GM18507 (cell line): Measurements from ENCODE around the gene SLC22A15.
"Not testable (repeated sequence)": the region's sequence is repeated elsewhere in the genome, so short reads cannot be mapped to it uniquely, and the experiment has no call there.

Experiments
- DNase-seq: peaks from one replicate; pipeline ENCODE4 v3.0.0; 2011; ENCODE audit warnings: low read depth; ENCODE audit not compliant: insufficient read length; ENCODE audit errors: extremely low spot score
- FAIRE-seq: peaks from 2 replicates; lab custom pipeline; 2011; peaks lifted over from hg19 to GRCh38; lab: Jason Lieb, UNC

Gene SLC22A15

GRCh38 chr1:115976062-115976920 is at the start of gene SLC22A15:
SLC22A15 (plus strand) TSS chr1:115976513; CDS start chr1:115976628, 115 bp downstream.
- FAIRE-seq (no peak), DNase-seq (peak; percentile 28)

DNA sequence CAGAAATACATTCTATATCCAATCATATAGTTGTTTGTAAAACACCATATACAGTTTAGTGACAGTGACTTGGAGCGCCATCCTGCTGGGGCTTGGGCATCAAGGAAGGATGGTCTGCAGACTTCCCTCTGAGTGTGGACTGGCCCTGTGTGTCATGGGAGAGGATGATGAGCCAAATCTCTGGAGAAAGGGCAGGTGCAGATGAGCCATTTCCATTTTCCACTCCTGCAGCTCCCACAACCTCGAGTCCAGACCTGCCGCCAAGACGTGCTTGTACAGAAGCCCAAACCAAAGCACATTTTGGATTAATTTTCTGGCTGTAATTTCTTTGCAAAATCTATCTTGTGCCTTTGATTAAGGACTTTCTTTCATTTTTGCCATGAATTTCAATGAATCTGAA is 48.3 kb upstream of the SLC22A15 start:
- FAIRE-seq (no peak), DNase-seq (no peak)

DNA sequence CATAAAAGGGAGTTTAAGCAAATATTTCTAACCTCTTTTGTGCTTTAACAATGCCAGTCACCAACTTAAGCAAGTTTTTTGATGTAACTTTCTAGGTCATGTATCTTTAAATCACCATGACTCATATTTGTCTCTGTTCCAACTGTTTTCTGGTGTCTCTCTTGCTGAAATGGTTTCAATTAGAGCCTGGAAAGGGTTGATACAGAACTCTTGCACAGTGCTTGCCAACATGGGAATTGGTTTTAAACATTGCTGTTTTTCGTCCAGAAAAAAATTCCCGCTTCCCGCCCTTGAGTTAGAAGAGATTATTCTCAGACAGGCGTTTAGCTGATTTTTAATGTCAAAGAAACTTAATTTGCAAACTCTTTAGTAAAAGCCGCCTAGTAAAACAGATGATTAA is 46.4 kb upstream of the SLC22A15 start:
- no peak for FAIRE-seq
- no peak for DNase-seq

- DNase-seq: no peak
These were observed 42.7 kb upstream of the SLC22A15 start for GRCh38 chr1:115933625-115934024.

DNA sequence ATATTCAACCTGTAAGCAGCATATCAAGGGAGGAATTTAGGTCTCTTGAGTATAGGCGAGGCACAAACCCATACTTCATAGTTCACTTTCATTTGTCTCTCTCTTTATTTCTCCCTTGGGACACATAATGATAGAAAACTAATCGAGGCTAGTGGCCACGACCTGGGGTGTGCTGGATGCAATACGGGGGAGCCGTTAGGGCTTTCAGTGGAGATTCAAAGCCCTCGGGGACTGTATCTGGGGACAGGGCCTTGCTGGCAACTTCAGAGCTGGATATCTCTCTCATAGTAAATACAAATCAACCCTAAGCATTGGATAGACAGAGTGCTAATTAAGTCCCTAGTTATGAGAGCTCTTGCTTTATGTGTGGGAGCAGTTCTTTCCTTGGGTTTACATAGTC is 36.9 kb upstream of the SLC22A15 start:
- DNase-seq (no peak), FAIRE-seq (no peak)

More at GRCh38 chr1:115933625-115934024, 42.7 kb upstream of the SLC22A15 start:
- no peak for FAIRE-seq

- no peak for DNase-seq
- FAIRE-seq: no peak
These were observed 30.2 kb upstream of the SLC22A15 start for GRCh38 chr1:115946116-115946515.

GRCh38 chr1:115949156-115949555 is 27.2 kb upstream of the SLC22A15 start:
- FAIRE-seq: no peak
- no peak for DNase-seq

GRCh38 chr1:115951560-115951959 is 24.8 kb upstream of the SLC22A15 start:
- no peak for DNase-seq
- peak; percentile 29 for FAIRE-seq

DNA sequence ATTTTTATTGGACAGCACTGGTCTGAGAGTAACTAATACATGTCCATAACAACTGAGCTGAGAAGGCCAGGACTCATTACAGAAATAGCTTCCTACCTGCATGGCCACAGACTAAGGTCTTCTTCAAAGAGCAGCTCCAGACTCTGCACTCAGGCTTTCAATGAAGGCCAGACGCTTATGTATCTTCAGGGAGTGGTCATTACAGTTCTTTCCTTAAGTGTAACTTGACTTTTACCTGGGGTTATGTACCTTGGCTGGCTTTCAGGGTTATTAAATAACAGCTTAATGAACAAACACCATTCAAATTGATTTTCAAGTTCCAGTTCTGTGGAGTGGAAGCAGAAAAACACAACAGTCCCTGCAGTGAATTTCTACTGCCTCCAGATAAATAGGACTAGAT is 23.8 kb upstream of the SLC22A15 start:
- no peak for FAIRE-seq
- DNase-seq: no peak

- DNase-seq (no peak), FAIRE-seq (no peak)
These were observed 23.1 kb upstream of the SLC22A15 start for GRCh38 chr1:115953180-115953579.

DNA sequence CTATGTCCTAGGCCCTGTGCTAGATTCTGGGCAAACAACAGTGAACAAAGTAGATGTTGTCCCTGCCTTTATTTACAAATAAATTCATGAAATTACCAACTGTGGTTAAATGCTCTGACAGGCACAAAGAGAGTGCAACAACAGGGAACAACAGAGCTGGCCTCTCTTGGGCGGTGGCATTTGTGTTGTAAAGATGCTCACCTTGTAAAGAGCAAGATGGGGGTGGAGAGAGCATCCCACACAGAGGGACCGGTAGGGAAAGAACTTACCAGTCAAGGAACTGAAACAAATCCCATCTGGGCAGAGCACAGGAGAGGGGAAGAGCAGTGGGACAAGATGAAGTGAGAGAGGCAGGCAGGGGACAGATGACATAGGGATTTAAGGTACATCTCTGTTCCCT is 21.6 kb upstream of the SLC22A15 start:
- no peak for FAIRE-seq
- no peak for DNase-seq

- DNase-seq (no peak), FAIRE-seq (no peak)
These were observed 21.1 kb upstream of the SLC22A15 start for GRCh38 chr1:115955228-115955627.

- no peak for FAIRE-seq
- no peak for DNase-seq
These were observed 17.4 kb upstream of the SLC22A15 start for GRCh38 chr1:115958866-115959265.

DNA sequence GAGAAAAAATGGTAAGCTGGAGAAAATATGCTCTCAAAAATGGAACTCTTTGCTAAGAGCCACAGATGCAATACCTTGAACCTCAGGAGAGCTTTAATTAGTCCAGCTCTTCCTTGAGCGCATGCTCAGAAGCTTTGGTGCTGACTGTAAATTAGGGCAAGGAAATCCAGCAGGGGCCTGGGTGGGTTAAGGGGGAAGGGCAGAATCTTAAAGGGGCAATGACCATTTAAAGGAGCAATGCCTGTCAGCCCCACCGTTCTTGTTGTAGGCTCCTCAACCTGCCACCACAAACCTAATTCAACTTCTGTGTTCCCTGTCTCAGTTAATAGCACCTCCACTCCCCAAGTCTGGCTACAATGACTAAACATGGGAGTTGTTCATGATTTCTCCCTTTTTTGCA is 6.8 kb upstream of the SLC22A15 start:
- FAIRE-seq: no peak
- DNase-seq: no peak

GRCh38 chr1:115971778-115972177 is 4.5 kb upstream of the SLC22A15 start:
- DNase-seq, FAIRE-seq: not testable (repeated sequence)

GRCh38 chr1:115973154-115973553 is 3.2 kb upstream of the SLC22A15 start:
- no peak for FAIRE-seq

GRCh38 chr1:115975569-115976061 is 698 bp upstream of the SLC22A15 start:
- DNase-seq (no peak), FAIRE-seq (peak; percentile 39)

More at GRCh38 chr1:115973154-115973553, 3.2 kb upstream of the SLC22A15 start:
- DNase-seq: no peak

GRCh38 chr1:115976921-115977498 is 697 bp downstream of the SLC22A15 start:
- FAIRE-seq: no peak
- no peak for DNase-seq

GRCh38 chr1:115977499-115978258 is 1.4 kb downstream of the SLC22A15 start:
- FAIRE-seq (no peak), DNase-seq (no peak)

DNA sequence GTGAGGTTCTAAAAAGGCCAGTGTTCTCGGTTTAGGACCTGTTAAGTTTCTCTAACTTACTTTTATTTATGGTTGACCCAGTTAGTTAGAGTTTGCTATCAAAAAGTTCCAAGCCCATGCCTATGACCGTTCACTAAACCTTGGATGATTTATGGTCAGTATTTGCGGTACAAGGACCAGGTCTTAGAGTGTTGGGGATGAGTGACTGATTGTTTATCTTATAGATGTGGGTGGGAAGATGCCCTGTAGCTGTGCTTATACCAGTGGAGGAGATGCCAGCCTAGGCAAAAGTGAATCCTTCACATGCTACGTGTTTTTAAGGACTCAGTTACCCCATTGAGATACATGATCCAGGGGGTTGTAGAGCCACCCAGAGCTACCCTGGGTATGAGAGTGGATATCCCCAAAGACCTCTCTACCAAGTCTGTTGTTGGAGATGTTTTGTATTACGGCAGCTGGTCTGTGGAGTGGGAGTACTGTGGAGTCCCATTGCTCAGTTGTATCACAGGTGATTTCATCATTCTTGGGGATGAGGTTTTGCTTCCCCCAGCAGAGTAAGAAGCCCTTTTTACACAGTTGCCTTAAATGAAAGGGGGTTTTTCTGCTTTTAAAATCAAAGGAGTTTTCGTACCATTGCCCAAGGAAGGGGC is 2.1 kb downstream of the SLC22A15 start:
- DNase-seq: no peak
- no peak for FAIRE-seq
